ENCODE results near the gene IGSF21.
"Not testable (repeated sequence)": the region's sequence is repeated elsewhere in the genome, so short reads cannot be mapped to it uniquely, and the experiment has no call there.

Gene IGSF21

DNA sequence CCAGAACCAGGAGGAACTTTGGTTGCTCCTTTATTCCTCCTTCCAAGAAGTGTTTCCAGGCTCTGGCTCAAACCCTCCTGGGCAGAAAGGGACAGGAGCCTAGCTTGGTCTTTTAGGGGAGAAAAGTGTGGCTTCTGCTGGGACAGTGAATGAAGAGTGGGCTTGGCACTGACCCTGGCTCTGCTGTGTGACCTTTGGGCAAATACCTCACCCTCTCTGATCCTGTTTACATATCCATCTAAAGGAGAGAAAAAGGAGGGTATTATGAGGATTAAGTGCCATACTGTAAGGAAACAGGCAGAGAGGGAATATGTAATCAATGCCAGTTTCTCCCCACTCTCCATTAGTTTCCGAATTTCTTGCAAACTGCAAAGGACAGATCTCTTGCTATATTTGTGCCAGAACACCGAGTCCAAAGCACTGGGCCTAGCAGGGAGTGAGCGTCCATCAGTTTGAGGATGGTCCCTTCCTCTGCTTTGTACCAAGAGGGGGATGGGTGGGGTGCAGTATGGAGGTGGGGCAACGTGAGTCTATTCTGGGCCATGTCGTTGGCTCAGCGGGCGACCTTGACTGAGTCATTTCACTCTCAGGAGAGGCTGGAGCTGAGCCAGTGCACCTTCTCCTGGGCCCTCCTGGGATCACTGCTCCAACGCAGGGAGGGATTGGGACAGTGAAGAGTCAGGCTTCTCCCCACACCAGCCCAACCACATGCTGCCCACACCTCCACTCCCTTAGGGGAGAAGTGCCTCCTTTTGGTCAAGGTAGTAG is 38.4 kb downstream of the IGSF21 start:
- DNase-seq (ENCODE audit: low spot score): no peak

DNA sequence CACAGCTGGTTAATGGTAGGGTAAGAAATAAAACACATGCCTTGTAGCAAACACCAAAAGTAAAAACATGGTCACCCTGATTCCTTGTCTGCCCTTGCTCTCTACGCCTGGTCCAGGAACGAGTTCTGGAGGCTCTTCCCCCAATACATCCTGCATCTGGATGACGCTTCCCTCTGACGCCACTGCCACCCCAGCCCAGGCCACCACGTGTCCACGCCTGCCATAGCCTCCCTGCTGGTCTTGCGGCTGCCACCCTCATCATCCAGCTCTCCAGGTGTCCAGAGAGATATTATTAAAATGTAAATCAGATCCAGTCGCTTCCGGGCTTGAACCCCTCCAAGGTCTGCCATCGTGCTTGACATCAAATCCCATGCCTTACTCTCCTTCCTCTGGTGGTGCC is 39.3 kb downstream of the IGSF21 start:
- no peak for DNase-seq (ENCODE audit: low spot score)

DNA sequence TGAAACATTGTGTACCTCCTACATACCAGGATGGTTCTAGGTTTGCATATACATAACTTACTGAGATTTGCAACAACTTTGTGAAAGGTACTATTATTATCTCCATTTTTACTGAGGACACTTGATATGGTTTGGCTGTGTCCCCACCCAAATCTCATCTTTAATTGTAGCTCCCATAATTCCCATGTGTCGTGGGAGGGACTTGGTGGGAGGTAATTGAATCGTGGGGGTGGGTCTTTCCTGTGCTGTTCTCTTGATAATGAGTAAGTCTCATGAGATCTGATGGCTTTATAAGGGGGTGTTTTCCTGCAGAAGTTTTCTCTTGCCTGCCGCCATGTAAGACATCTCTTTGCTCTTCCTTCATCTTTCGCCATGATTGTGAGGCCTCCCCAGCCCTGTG is 40.1 kb downstream of the IGSF21 start:
- DNase-seq (ENCODE audit: low spot score): no peak

DNA sequence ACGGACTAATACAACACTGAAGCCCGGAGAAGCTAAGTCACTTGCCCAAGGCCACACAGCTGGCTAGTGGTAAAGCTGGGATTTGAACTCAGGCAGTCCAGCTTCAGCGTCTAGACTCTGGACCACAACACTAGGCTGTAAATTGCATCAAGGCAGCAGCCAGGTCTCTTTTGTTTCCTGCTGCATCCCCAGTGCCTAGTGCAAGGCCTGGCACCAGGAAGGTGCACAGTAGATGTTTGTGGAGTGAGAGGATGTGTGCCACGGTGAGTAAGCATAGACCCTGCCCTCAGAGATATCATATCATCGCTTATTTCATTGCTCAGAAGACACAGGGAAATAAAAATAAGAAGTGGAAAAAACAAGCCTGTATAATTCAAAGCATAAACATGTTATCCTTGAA is 40.9 kb downstream of the IGSF21 start:
- no peak for DNase-seq (ENCODE audit: low spot score)

DNA sequence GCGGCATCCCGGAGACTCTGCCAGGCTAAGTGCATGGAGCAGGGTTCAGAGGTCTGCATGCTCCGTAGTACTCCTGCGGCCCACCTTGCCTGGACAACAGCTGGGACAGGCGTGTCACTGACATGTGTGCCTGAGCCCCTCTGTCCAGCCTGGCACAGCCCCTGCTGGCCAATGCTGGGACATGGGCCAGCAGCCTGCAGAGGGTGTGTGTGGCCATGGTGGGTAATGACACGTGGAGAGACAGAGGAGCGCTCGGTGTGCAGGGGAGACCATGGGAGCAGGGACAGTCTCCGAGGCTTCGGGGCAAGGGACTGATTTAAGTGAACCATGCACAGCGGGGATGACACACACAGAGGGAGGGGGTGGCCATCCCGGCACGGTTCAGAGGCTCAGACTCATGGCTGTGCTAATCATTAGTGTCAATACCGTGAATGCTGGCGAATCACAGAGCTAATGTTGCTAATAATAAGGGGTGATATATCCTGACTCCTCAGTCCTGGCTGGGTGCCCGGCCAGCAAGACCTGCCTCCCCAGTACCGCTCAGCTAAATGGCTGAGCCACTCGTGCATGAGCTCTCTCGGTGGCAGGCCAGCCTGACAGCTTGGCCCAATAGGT is 41.5 kb downstream of the IGSF21 start:
- no peak for DNase-seq (ENCODE audit: low spot score)

DNA sequence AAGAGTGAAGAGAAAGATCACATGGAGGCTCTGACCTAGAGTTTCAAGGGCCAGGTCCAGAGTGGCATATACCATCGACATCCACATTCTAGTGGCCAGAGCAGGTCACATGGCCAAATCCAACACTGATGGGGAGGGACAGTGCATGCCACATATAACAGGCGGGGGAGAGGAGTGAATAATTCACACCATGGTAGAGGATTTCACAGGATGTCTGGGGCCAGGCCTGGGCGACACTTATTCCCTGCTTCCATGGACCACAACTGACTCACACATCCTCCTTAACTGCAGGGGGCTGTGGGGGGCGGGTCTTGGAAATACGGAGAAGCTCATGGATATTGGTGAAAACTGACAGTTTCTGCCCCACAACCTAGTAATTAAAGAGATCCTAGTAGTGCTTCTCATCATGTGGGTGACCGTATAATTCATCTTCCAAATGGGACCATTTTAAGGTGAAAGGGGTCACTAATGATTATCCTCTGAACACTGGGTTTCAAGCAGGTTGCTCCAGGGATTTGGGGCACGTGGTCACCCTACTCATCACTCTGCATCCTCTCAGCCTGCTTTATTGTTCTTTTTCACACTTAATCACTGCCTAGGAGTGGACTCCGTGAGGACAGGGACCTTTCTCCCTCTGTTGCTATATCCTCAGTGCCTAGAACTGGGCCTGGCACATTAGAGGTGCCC is 44.0 kb downstream of the IGSF21 start:
- DNase-seq (ENCODE audit: low spot score): no peak

DNA sequence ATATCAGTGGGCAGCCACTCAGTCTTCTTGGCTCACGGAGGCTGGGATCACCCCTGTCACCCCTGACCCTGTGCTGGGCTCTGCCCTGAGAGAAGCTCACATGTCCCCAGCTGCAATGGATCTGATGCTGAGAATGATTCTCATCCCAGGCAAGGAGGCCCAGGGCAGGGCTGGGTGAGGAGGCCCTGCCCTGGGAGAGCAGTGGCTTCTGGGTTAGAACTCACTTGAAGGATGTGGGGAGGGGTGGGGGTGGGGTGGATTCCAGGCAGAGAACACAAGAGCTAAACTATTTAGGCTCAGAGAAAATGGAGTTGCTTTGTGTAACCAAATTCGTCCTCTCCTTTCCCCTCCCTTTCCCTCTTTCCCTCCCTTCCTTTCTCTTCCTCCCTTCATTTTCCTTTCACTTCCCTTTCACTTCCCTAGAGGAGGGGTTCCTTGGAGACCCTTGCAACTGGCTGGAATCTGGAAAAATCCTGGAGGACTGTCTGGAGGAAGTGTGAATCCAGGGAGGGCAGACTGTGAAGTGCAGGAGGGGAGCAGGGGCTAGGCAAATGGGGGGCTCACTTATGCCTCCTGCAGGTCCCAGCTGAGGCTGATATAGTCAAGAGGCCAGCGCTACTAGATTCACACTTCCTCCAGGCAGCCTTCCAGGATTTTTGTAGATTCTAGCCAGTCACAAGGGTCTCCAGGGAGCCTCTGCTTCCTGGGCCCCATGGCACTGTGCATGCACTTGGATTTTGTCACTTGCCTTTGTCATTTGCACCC is 47.0 kb downstream of the IGSF21 start:
- DNase-seq (ENCODE audit: low spot score): no peak

DNA sequence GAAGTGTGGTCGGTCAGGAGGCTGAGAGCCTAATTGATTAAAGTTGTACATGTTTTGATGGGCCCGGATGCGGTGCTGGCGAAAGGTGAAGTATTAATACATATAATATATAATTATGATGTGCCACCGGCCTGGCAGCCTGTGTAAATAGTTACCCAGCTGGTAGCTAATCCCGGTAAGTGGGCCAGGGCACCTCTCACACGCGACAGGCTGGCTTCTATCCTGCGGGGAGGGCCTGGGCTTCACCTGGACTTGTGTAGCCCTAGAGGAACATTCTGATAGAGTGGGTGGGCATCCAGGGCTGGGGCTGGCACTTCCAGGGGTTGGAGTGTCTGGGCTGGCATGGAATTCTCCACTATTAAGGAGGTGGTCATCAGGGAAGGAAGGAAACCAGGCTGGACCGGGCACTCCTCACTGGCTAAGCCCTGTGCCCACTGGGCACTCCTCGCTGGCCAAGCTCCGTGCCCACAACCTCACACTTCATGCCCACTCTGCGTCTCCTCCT is 48.3 kb downstream of the IGSF21 start:
- no peak for DNase-seq (ENCODE audit: low spot score)

DNA sequence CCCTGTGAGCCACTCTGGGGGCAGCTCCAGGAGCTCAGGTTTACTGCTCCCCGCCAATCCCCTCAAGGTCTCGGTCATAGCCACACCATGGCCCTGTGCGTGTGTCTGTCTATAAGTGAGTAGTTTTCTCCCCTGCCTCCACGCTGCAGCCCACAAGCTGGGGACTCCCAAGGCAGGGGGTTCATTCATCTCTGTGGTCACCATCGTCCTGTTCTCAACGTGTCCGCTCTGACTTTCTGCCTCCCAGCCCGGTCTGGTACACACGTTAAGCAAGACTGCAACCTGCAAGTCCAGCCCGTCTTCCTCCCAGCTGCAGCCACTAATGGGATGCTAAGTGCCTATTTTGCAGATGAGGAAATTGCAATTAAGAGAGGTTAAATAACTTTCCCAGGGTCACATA is 49.8 kb downstream of the IGSF21 start:
- no peak for DNase-seq (ENCODE audit: low spot score)

DNA sequence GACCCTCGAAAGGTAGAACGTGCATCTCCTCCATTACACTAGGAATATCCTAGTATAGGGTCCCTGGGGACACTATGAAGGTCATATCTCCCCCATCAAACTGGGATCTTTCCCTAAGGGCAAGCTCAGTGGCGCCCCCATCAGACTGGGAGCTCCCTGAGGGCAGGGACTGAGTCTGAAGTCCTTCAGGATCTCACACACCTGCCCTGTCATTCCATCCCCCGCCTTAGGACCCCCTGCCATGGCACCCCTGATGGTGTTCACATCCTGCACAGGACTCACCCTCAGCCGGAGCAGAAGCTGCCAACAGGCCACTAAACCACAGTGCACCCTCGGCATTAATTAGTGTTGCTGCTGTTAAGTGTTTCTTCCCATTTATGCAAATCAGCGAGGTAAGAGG is 50.4 kb downstream of the IGSF21 start:
- DNase-seq (ENCODE audit: low spot score): no peak

DNA sequence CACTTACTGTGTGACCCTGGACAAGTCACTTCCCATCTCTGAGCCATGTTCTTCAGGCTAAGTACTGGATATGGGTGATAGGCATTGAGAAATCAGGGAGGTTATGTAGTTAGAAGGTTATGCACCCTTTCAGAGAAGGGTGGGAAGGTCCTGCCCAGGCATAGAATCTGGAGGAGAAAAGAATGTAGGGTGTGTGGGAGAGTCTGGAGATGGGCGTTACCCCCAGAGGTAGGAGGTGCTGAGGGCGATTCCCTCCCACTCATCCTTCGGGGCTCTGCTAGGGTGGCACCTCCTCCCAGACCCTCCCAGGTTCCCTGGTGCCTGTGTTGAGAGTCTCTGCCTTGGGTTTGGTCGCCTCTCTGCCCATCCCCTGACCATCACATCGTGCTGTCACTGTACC is 51.1 kb downstream of the IGSF21 start:
- no peak for DNase-seq (ENCODE audit: low spot score)

DNA sequence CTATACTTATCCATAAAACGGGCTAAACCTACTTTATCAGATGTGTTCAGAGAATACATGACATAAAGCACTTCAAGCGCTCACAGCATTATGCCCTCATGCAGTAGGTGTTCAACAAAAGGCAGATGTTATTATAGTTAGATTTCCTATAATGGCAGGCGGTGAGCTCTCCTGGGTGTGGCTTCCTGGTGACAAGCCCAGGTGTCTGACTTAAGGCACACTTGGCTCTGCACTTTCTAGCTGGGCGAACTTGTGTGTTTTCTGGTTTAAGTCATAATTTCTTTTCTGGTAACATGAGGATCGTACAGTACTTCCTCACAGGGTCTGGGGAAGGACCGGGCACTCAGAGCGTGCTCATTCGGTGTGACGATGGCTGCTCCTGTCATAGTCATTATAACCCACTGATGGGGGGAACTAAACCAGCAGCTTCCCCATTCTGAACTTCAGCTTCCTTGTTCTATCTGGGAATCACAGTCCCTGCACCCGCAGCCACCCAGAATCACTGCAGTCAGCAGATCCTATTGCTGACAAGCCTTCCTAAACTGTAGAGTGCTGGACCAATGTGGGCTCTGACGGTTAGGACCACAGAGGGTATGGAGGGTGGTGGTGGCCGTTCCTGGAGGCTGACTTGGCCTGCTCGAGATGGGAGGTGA is 52.8 kb downstream of the IGSF21 start:
- DNase-seq (ENCODE audit: low spot score): no peak

DNA sequence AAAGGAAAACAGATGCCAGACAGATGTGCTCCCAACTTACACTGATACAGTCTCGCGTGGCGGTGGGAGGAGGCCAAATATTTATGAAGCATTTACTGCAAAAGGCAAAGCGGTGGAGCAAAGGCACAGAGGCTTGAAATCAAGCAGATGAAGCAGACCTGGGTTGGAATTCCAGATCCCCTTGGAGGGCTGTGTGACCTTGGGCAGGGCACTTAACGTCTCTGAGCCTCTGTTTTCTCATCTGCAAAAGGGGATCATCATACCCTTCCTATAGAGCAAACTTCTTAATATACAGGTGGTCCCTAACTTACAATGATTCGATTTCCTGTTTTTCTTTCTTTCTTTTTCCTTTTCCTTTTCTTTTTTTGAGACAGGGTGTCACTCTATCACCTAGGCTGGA is 54.1 kb downstream of the IGSF21 start:
- DNase-seq (ENCODE audit: low spot score): no peak

DNA sequence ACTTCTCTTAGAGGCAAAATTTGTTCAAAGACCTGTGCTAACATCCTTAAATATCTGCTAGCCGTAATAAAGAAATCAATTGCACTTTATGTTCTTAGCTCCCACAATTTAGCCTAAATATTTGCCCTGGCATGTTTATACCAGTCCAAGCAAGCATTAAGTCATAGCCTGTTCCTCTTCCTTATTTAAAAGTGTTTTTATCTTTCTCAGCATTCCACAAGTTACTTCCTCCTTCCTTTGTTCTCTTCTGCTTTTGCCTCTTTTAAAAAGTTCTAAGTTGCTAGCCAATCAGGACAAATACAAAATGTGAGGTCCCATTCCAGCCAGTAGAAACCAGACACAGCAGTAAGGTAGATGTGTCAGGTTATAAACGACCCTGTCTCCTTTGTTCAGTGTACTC is 58.0 kb downstream of the IGSF21 start:
- not testable (repeated sequence) for DNase-seq (ENCODE audit: low spot score)

DNA sequence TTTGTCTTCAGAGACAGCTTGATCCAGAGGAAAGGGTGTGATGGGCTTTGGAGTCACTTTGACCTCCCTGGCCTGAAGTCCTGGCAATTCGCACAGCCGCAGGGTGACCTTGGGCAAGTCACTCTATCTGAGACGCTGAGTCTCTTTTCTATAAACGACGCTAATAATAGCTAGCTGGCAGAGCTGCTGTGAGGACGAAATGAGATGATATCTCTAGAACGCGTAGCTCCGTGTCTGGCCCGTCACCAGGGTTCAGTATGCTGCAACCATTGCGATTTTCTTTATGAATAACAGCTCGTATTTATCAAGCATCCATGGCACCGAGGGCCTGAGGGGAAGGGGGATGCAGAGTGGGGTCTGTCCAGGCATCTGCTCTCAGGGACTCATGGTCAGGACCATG is 58.7 kb downstream of the IGSF21 start:
- no peak for DNase-seq (ENCODE audit: low spot score)

DNA sequence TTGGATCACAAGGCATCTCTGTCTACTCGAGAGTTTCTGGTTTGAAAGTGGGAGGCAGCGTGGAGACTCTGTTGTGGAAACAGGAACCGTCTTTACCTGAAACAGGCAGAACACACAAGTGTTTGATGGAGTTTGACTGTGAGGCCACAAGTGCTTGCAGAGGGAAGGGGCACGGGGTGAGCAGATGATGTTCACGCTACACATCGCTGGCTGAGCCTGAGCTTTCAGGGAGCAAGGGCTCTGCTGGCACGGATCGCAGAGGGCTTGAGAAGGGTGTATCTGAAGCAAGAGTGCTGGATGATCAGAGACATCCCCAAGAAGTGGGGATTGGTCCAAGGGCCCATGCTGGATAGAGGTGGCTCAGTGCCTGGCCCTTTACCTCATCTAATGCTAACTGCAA is 59.3 kb downstream of the IGSF21 start:
- no peak for DNase-seq (ENCODE audit: low spot score)

DNA sequence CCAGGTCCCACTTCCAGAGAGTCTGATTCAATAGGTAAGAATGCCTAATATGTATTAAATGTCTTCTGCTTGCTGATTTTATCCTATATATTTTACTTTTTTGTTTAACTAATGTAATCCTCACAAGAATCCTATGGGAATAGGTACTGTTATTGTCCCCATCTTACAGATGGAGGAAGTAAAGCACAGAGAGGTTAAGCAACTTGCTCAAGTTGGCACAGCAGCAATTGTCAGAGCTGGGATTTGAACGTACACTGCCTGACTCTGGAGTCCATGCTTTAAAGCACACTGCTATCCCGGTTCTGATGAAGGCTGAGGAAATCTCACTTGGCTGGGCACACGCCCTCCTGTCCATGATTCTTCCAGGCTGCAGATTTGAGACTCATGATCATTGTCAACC is 62.8 kb downstream of the IGSF21 start:
- no peak for DNase-seq (ENCODE audit: low spot score)

DNA sequence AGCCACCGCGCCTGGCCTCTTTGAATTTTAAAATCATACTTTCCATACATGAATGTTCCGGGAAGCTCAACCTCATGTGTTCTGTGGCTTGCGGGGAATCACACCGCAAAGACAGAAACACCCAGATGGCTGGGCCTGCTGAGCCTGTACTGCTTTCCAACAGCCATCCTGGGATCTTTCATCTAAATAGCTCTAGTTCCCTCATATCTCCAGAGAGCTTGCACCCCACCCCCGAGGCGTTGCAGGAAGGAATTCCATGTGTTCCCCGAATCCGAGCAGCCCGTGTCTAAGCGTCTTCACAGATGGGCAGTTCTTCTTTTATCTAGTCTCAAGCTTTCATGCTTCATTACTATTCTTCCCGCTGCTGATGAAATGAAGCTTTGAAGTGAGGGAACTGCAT is 66.4 kb downstream of the IGSF21 start:
- no peak for DNase-seq (ENCODE audit: low spot score)

DNA sequence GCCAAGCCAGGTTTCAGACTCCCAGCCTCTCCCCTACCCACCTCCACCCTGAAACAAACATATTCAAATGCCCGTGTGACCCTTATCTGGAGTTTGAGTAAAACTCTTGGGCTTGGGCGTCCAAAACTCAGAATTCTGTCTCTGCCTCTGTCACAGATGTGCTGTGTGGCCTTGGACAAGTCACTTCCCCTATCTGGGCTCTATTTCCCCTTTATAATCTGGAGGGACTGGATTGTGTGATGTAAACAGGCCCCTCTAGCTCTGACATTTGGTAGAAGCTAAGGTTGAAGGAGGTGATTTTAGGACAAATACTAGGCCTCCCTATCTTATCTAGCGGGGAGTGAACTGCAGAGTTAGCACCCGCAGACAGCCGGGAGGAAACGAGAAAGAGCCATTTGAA is 67.5 kb downstream of the IGSF21 start:
- no peak for DNase-seq (ENCODE audit: low spot score)

DNA sequence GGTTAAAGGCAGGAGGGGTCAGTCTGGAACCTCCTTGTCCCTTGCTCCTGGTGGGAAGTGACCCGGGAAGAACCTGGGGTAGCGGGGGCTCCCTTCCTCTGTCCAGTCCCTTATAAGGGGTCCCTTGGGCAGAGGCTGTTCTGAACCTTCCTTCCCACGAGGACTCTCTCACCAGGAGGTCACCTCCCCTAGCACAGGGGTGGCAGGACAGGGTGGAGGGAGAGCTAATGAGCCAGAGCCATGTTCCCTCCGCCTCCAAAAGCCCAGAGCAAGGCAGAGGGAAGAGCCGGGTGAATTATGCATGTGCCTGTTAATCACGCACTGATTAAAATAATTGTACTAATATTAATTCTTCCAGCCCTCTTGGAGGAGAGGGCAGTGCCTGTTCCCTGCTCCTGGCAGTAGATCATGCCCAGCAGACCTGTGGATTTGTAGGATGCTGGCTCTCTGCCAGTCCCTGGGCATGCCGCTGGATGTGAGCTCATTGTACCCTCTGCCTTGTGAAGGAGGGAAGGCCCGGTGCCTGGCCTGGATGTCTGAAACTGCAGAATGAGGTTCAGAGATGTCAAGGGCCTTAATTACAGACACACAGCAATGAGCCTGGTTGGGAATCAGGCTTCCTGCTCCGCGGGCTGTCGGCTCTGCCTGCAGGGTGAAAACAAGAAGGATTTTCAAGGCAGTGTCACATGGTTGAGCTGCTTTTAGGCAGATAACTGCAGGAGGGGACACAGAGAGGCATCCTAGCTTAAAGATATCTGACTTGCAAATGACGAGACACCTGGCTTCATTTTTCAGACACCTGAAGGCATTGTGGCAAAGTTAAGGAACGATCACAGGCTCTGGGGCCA is 68.2 kb downstream of the IGSF21 start:
- DNase-seq (ENCODE audit: low spot score): no peak

DNA sequence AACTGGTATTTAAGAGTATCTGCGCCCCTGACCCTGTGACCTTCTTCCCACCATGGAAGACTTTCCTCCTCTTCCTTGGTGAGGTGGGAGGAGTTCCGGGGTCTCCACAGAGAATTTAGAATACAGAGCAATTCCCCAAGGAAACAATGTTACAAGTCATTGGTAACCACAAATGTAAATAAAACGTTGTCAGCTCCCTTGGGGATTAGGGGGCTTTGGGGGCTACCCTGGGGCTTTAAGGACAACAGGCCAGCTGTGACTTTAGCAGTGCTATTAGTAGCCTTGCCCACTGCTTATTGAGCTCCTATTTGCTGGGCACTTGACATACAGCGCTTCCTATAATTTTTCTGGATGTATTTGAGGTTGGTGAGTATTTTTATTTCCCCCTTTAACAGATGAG is 69.0 kb downstream of the IGSF21 start:
- no peak for DNase-seq (ENCODE audit: low spot score)
